ENCODE results near the gene RPS3.

Gene RPS3

GRCh38 chr11:75420224-75421034 lies 21.1 kb downstream of the RPS3 start:
- DNase-seq, result no peak

- DNase-seq, result no peak
Observed at GRCh38 chr11:75421035-75421602, 21.8 kb downstream of the RPS3 start.

- no peak for DNase-seq
Observed at GRCh38 chr11:75421902-75422247, 22.6 kb downstream of the RPS3 start.

- no peak for DNase-seq
Observed at GRCh38 chr11:75422248-75423231, 23.2 kb downstream of the RPS3 start.

GRCh38 chr11:75423721-75424120 lies 24.4 kb downstream of the RPS3 start:
- no peak for DNase-seq

- DNase-seq, result no peak
Observed at GRCh38 chr11:75424396-75424795, 25.1 kb downstream of the RPS3 start.

- no peak for DNase-seq
Observed at GRCh38 chr11:75425422-75425821, 26.1 kb downstream of the RPS3 start.

GRCh38 chr11:75426720-75427086 lies 27.4 kb downstream of the RPS3 start:
- no peak for DNase-seq

- no peak for DNase-seq
Observed at GRCh38 chr11:75427181-75427580, 27.9 kb downstream of the RPS3 start.

- peak; percentile 96 for DNase-seq
Observed at GRCh38 chr11:75428281-75428724, 29.0 kb downstream of the RPS3 start.

- no peak for DNase-seq
Observed at GRCh38 chr11:75428989-75429640, 29.8 kb downstream of the RPS3 start.

- no peak for DNase-seq
Observed at GRCh38 chr11:75429641-75429901, 30.3 kb downstream of the RPS3 start.

- peak; percentile 91 for DNase-seq
Observed at GRCh38 chr11:75429902-75430713, 30.8 kb downstream of the RPS3 start.

- no peak for DNase-seq
Observed at GRCh38 chr11:75430714-75431532, 31.6 kb downstream of the RPS3 start.

GRCh38 chr11:75431533-75432525 lies 32.5 kb downstream of the RPS3 start:
- no peak for DNase-seq

GRCh38 chr11:75432911-75433321 lies 33.6 kb downstream of the RPS3 start, which contains the start of gene KLHL35:
Gene KLHL35, minus strand, starts transcription at chr11:75433203. Its CDS starts 2,574 bp downstream, at chr11:75430629.
- DNase-seq, result no peak

GRCh38 chr11:75433443-75433842 lies 34.1 kb downstream of the RPS3 start:
- no peak for DNase-seq

- DNase-seq, result no peak
Observed at GRCh38 chr11:75434051-75434450, 34.7 kb downstream of the RPS3 start.

- DNase-seq, result no peak
Observed at GRCh38 chr11:75434886-75435570, 35.7 kb downstream of the RPS3 start.
